KOPT-K1 (cell line): Measurements from ENCODE around the gene GRAMD2B.

Experiments used
- H3K27ac ChIP-seq: fragments of 200-600 bp; sonication (generic); 2 replicates; pipeline ENCODE4 v1.5.1; 2016; ENCODE audit warnings: antibody characterized with exemption, mild to moderate bottlenecking, low read depth, low read length; ENCODE audit not compliant: poor library complexity, severe bottlenecking
- H3K36me3 ChIP-seq: fragments of 200-600 bp; sonication (generic); 2 replicates; pipeline ENCODE4 v1.5.1; 2017; ENCODE audit warnings: antibody characterized with exemption, mild to moderate bottlenecking, low read length, moderate library complexity; ENCODE audit not compliant: insufficient read depth
- H3K9me3 ChIP-seq: fragments of 200-600 bp; sonication (generic); 2 replicates; pipeline ENCODE4 v1.5.1; 2017; ENCODE audit warnings: antibody characterized with exemption, low read length, mild to moderate bottlenecking; ENCODE audit not compliant: insufficient read depth, poor library complexity, severe bottlenecking

Gene GRAMD2B

DNA sequence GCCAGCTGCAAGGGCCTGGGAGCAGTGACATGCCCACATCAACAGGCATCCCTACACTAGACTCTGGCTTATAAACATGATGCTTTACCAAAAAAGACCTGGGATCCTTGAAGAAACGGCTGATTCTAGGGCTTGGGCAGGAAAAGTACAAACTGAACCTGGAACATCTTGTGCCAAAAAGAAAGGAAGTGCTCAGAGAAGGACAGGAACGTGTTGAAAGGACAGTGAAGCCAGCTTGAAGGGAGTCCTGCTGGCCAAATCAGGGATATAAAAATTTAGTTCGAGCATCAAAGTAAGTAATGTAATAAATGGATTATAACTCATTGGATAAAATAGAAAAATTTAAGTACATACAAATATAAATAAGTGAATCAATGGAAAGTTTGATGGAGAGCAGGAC lies 113.7 kb downstream of the GRAMD2B start:
- no peak overlapping the region for H3K27ac ChIP-seq
- no peaks in the 10 kb centered on the region for H3K36me3 ChIP-seq
- no peaks in the 10 kb centered on the region for H3K9me3 ChIP-seq

DNA sequence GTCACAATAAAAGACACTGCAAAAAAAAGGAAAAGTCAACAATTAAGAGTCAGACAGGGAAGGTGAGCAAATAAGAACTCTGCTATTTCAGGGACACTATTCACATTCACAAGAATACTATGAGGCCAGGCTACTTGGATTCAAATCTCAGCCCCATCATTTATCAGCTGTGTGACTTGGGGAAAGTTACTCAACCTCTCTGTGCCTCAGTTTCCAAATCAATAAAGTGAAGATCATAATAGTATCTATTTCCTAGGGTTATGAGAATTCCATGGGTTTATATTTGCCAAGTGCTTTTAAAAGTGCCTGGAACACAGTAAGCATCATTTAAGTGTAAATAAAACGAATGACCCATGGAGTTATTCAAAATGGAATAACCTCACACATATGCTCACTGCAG lies 115.4 kb downstream of the GRAMD2B start:
- no peak overlapping the region for H3K27ac ChIP-seq

GRCh38 chr5:126540631-126541030 lies 117.4 kb downstream of the GRAMD2B start:
- H3K27ac ChIP-seq: no peak overlapping the region
- H3K9me3 ChIP-seq: no peaks in the 10 kb centered on the region
- no peaks in the 10 kb centered on the region for H3K36me3 ChIP-seq

More for the DNA sequence above, 115.4 kb downstream of the GRAMD2B start:
- Histone ChIP-seq H3K36me3 (no peaks in the 10 kb centered on the region), H3K9me3 (no peaks in the 10 kb centered on the region)

DNA sequence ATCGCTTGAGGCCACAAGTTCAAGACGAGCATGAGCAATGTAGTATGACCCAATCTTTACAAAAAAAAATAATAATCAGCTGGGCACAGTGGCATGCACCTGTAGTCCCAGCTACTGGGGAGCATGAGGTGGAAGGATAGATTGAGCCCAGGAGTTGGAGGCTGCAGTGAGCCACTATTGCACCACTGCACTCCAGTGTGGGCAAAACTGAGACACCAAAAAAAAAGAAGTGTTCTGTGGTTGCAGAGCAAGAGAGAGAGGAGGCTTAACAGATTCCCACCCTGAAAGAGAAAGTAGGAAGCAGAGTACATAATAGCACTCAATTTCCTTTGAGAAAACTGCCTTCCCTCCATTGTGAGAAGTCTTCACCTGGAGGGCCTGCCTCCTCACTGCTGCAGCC lies 119.2 kb downstream of the GRAMD2B start:
- H3K27ac ChIP-seq: no peak overlapping the region
- no peaks in the 10 kb centered on the region for H3K9me3 ChIP-seq
- no peaks in the 10 kb centered on the region for H3K36me3 ChIP-seq

- H3K27ac ChIP-seq: no peak overlapping the region
- no peaks in the 10 kb centered on the region for H3K9me3 ChIP-seq
- no peaks in the 10 kb centered on the region for H3K36me3 ChIP-seq
These were observed 119.8 kb downstream of the GRAMD2B start for GRCh38 chr5:126543009-126543408.

- Histone ChIP-seq H3K9me3 (no peaks in the 10 kb centered on the region), H3K36me3 (no peaks in the 10 kb centered on the region), H3K27ac (no peak overlapping the region)
These were observed 120.5 kb downstream of the GRAMD2B start for GRCh38 chr5:126543660-126544059.
